Lower leg skin (tissue), 4 donors: ENCODE measurements around the gene WFIKKN1. TPM values are rescaled to one million over a fixed set of nuclear protein-coding genes. Genes with fewer than 3 reads are reported as not detected.
A peak's percentile ranks its signal among the peaks of the same experiment; 100 is the strongest.

Experiments used
- DNase-seq, 2 donors: peaks; one replicate each; pipeline ENCODE4 v3.0.0-alpha.2; 2019; ENCODE audit warnings: low spot score in 2 of 2
- H3K4me3 ChIP-seq: fragments of 200-600 bp; sonication (generic); 2 replicates; pipeline ENCODE4 v1.5.1; 2017; ENCODE audit warnings: mild to moderate bottlenecking, low read depth; ENCODE audit not compliant: poor library complexity, severe bottlenecking
- CTCF ChIP-seq, 3 donors: fragments of 450-650 bp; IDR thresholded peaks; one replicate each; pipeline ENCODE4 v1.5.1; 2016; ENCODE audit warnings: antibody characterized with exemption in 3 of 3, mild to moderate bottlenecking in 3 of 3, moderate library complexity in 2 of 3
- POLR2A ChIP-seq, 2 donors: fragments of 450-650 bp; IDR thresholded peaks; one replicate each; pipeline ENCODE4 v1.6.1; 2016 to 2017; ENCODE audit warnings: antibody characterized with exemption in 2 of 2, mild to moderate bottlenecking in 1 of 2, moderate library complexity in 1 of 2
- WGBS, 2 donors: methylation state at CpG; one replicate each; pipeline ENCODE4 v1.1.5; 2018; 5-methylcytosine and 5-hydroxymethylcytosine counted together
- intact Hi-C: fragments of 100-400 bp; cut with DNase I; formaldehyde crosslinking; loops from one replicate; pipeline ENCODE4 v1.15.0; 2023; ENCODE audit warnings: low total_unique reads
- total RNA-seq, 4 donors: library from RNA; depleted of rRNA; stranded (reverse); fragments of >200 nt; gene quantifications; one replicate each; pipeline ENCODE4 v1.1.0, GENCODE V29; 2016

Gene WFIKKN1
- total RNA-seq, 4 donors from 2014 or later = 1.3 to 5.0 (median 2.8) TPM

DNA sequence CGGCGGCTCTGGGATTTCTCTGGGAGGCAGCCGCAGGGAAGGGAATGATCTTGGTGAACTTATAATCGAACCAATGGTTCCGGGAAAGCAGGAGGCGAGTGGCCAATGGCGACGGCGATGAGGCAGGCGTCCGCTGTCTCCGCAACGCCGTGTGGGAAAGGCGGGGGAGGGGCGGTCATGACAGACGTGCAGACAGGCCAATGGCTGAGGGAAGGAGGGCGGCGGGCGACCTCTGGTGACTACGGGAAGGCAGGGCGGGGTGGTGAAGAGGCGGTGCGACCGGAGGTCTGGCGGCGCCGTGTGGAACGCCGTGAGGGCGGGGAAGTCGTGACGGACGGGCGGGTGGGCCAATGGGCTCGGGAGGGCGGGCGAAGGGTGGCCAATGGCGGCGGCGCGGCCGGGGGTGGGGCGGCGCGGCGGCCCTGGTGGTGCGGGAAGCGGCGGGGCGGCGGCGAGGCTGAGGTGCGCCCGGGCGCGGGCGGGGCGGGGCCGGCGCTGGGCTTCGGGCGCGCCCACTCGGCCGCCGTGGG is 41.1 kb upstream of the WFIKKN1 start, which contains the start of gene RAB40C:
TSS of gene RAB40C (plus strand) at position 409 of the 530 bp plus-strand sequence. CDS start 226 bp downstream, outside the sequence.
- intact Hi-C loops = no loop called here
- TF ChIP-seq POLR2A (IDR thresholded peaks at IDR 0.05) = no peak
- peak; percentile 98 to 100 for DNase-seq
- 1% methylated on average over 20 to 50 of the region's 67 CpGs for WGBS, 2 donors
- peak within 1 kb of the TSS; percentile 80 for H3K4me3 ChIP-seq

- intact Hi-C loops = no loop called here
- WGBS, 2 donors = 0 to 1% methylated on average over 7 to 66 of the region's 71 CpGs
- TF ChIP-seq POLR2A (IDR thresholded peaks at IDR 0.05) (no peak), CTCF (IDR thresholded peaks at IDR 0.05) (no peak)
- peak overlapping the region; percentile 80 for H3K4me3 ChIP-seq
- peak in 1 of 2 donors; percentile 92 for DNase-seq
These were observed 40.5 kb upstream of the WFIKKN1 start for GRCh38 chr16:590188-590814.

DNA sequence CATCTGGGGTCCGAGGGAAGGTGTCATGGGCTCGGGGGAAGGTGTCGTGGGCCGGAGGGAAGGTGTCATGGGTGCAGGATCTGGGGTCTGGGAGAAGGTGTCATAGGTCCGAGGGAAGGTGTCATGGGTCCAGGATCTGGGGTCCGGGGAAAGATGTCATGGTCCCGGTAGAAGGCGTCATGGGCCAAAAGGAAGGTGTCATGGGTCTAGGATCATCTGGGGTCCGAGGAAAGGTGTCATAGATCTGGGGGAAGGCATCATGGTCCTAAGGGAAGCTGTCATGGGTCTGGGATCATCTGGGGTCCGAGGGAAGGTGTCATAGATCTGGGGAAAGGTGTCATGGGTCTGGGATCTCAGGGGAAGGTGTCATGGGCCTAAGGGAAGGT is 40.0 kb upstream of the WFIKKN1 start:
- 40 to 51% methylated on average over 10 of the region's 10 CpGs for WGBS, 2 donors
- DNase-seq = no peak

GRCh38 chr16:591231-591630 is 39.6 kb upstream of the WFIKKN1 start:
- TF ChIP-seq POLR2A (IDR thresholded peaks at IDR 0.05) = no peak
- no peak for TF ChIP-seq CTCF (IDR thresholded peaks at IDR 0.05)
- DNase-seq = no peak
- no peak overlapping the region for H3K4me3 ChIP-seq
- intact Hi-C loops = no loop called here
- 72 to 79% methylated on average over 8 of the region's 8 CpGs for WGBS, 2 donors

More for the DNA sequence above, 40.0 kb upstream of the WFIKKN1 start:
- intact Hi-C loops = no loop called here
- peak overlapping the region; percentile 80 for H3K4me3 ChIP-seq
- TF ChIP-seq CTCF (IDR thresholded peaks at IDR 0.05) (no peak), POLR2A (IDR thresholded peaks at IDR 0.05) (no peak)

GRCh38 chr16:591892-592517 is 38.8 kb upstream of the WFIKKN1 start:
- intact Hi-C loops = no loop called here
- DNase-seq = no peak
- no peak overlapping the region for H3K4me3 ChIP-seq
- WGBS, 2 donors = 41 to 57% methylated on average over 13 to 15 of the region's 15 CpGs
- TF ChIP-seq CTCF (IDR thresholded peaks at IDR 0.05) = no peak
- TF ChIP-seq POLR2A (IDR thresholded peaks at IDR 0.05) = no peak

DNA sequence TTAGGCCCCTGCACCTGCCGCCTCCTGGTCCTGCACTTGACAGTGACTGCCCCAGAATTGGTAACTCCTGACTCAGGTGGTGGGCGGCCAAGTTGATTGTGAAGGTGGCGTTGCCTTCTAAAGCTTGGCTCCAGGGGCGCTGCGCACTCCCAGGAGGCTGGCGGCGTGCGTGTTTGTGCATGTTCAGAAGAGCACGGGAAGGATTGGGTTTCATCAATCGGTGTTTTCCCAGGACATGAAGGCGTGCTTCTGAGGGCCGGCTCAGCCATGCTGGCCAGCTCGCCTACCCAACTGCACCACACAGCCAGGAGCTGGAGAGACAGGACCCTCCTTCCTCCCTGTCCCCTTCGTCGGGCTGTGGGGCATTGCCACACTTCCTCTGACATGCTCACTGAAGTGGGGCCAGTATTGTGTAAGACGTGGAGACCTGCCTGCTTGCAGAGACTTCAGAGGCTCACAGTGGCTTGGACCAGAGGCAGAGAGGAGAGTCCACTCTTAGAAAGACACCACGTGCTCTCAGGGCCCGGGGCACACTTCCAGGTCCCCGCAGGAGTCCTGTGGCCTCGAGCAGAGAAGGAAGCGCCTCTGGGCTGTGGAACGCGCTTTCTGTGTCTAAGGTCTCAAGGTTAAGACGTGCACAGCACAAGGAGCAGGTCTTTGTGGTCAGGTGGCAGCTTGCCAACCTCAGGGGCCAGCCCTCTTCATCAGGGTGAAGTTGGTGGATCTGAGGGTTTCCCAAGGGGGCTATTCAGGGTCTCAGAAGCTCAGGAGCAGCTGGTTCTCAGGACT is 38.1 kb upstream of the WFIKKN1 start:
- peak in 1 of 2 donors; percentile 55 for DNase-seq
- H3K4me3 ChIP-seq = no peak overlapping the region
- intact Hi-C loops = no loop called here
- TF ChIP-seq CTCF (IDR thresholded peaks at IDR 0.05) = peak in 1 of 3 donors; percentile 31
- TF ChIP-seq POLR2A (IDR thresholded peaks at IDR 0.05) = no peak
- 27 to 58% methylated on average over 21 to 23 of the region's 24 CpGs for WGBS, 2 donors
